Activated T-cell treated with anti-CD3 and anti-CD28 coated beads, Interleukin-2, amount 50 U/mL, for 4 hours (primary cell): ENCODE results near the gene DPP8. TPM values are rescaled to one million over a fixed set of nuclear protein-coding genes. Genes with fewer than 3 reads are reported as not detected.
A peak's percentile ranks its signal among the peaks of the same experiment; 100 is the strongest.
"Not testable (repeated sequence)": the region's sequence is repeated elsewhere in the genome, so short reads cannot be mapped to it uniquely, and the experiment has no call there.

Experiments used
- ATAC-seq, 2 donors: fragments of 200-7000 bp; cut with Tn5 transposase; one replicate each; pipeline ENCODE4 v1.10.0; 2021
- DNase-seq: peaks from one replicate; pipeline ENCODE4 v3.0.0-alpha.2; 2020
- H3K27me3 Mint-ChIP-seq: one replicate; pipeline ENCODE4 v1.8.0; 2021; ENCODE audit warnings: low read depth, mixed read lengths
- H3K36me3 Mint-ChIP-seq: one replicate; pipeline ENCODE4 v1.8.0; 2022; ENCODE audit warnings: mixed read lengths; ENCODE audit not compliant: insufficient read depth
- H3K4me1 Mint-ChIP-seq: one replicate; pipeline ENCODE4 v1.8.0; 2021; ENCODE audit warnings: low read depth, mixed read lengths
- H3K4me3 Mint-ChIP-seq: one replicate; pipeline ENCODE4 v1.8.0; 2021; ENCODE audit warnings: mild to moderate bottlenecking, moderate library complexity, mixed read lengths
- H3K9me3 Mint-ChIP-seq: one replicate; pipeline ENCODE4 v1.8.0; 2021; ENCODE audit warnings: mixed read lengths
- total RNA-seq, 3 donors: library from RNA; stranded (reverse); gene quantifications; one replicate each; pipeline ENCODE4 v1.2.1, GENCODE V29; 2021

The DPP8 gene
- total RNA-seq, 3 donors from 2014 or later = 27.4 to 30.3 (median 29.0) TPM

GRCh38 chr15:65494076-65494475 lies 23.4 kb downstream of the DPP8 start:
- ATAC-seq (no peak), DNase-seq (no peak)
- Mint-ChIP-seq H3K27me3 (no peaks in the 10 kb centered on the region), H3K36me3 (peaks cover 21% of the 10 kb centered on the region), H3K4me3 (no peak overlapping the region), H3K4me1 (peaks cover 5% of the 10 kb centered on the region), H3K9me3 (no peaks in the 10 kb centered on the region)

- DNase-seq = no peak
- H3K4me3 Mint-ChIP-seq = no peak overlapping the region
- H3K36me3 Mint-ChIP-seq = peaks cover 23% of the 10 kb centered on the region
- H3K9me3 Mint-ChIP-seq = no peaks in the 10 kb centered on the region
- H3K27me3 Mint-ChIP-seq = no peaks in the 10 kb centered on the region
- no peak for ATAC-seq
- no peaks in the 10 kb centered on the region for H3K4me1 Mint-ChIP-seq
Measured at GRCh38 chr15:65484876-65485275, 32.6 kb downstream of the DPP8 start.

- DNase-seq = no peak
- Mint-ChIP-seq H3K4me1 (peaks cover 1% of the 10 kb centered on the region), H3K36me3 (peaks cover 20% of the 10 kb centered on the region), H3K9me3 (no peaks in the 10 kb centered on the region), H3K27me3 (no peaks in the 10 kb centered on the region), H3K4me3 (no peak overlapping the region)
- ATAC-seq = no peak
Measured at GRCh38 chr15:65476903-65477302, 40.6 kb downstream of the DPP8 start.

- DNase-seq = no peak
- H3K4me1 Mint-ChIP-seq = peaks cover 3% of the 10 kb centered on the region
- no peaks in the 10 kb centered on the region for H3K27me3 Mint-ChIP-seq
- H3K9me3 Mint-ChIP-seq = no peaks in the 10 kb centered on the region
- ATAC-seq = no peak
- no peak overlapping the region for H3K4me3 Mint-ChIP-seq
- H3K36me3 Mint-ChIP-seq = peaks cover 18% of the 10 kb centered on the region
Measured at GRCh38 chr15:65470866-65471265, 46.6 kb downstream of the DPP8 start.

- Mint-ChIP-seq H3K4me3 (no peak overlapping the region), H3K9me3 (no peaks in the 10 kb centered on the region), H3K4me1 (peaks cover 3% of the 10 kb centered on the region), H3K27me3 (no peaks in the 10 kb centered on the region), H3K36me3 (peaks cover 23% of the 10 kb centered on the region)
- DNase-seq = no peak
- no peak for ATAC-seq
Measured at GRCh38 chr15:65468229-65468909, 49.1 kb downstream of the DPP8 start.

GRCh38 chr15:65466901-65467300 lies 50.6 kb downstream of the DPP8 start:
- Mint-ChIP-seq H3K36me3 (peaks cover 21% of the 10 kb centered on the region), H3K27me3 (no peaks in the 10 kb centered on the region), H3K4me3 (no peak overlapping the region), H3K9me3 (no peaks in the 10 kb centered on the region), H3K4me1 (peaks cover 2% of the 10 kb centered on the region)
- ATAC-seq (no peak), DNase-seq (no peak)

- DNase-seq, H3K4me1 Mint-ChIP-seq, H3K9me3 Mint-ChIP-seq, ATAC-seq, H3K4me3 Mint-ChIP-seq, H3K27me3 Mint-ChIP-seq: not testable (repeated sequence)
- H3K36me3 Mint-ChIP-seq = peaks cover 32% of the 10 kb centered on the region
Measured at GRCh38 chr15:65463096-65463495, 54.4 kb downstream of the DPP8 start.

GRCh38 chr15:65460741-65461347 lies 56.6 kb downstream of the DPP8 start:
- Mint-ChIP-seq H3K9me3 (no peaks in the 10 kb centered on the region), H3K4me3 (no peak overlapping the region), H3K4me1 (peaks cover 7% of the 10 kb centered on the region), H3K27me3 (no peaks in the 10 kb centered on the region), H3K36me3 (peaks cover 39% of the 10 kb centered on the region)
- peak; percentile 98 for ATAC-seq
- peak; percentile 20 for DNase-seq

- ATAC-seq, H3K27me3 Mint-ChIP-seq, H3K4me1 Mint-ChIP-seq, H3K4me3 Mint-ChIP-seq, H3K9me3 Mint-ChIP-seq, DNase-seq: not testable (repeated sequence)
- peaks cover 38% of the 10 kb centered on the region for H3K36me3 Mint-ChIP-seq
Measured at GRCh38 chr15:65455256-65455655, 62.2 kb downstream of the DPP8 start.

GRCh38 chr15:65451989-65452388 lies 65.5 kb downstream of the DPP8 start:
- no peaks in the 10 kb centered on the region for H3K27me3 Mint-ChIP-seq
- no peak for ATAC-seq
- no peaks in the 10 kb centered on the region for H3K9me3 Mint-ChIP-seq
- no peaks in the 10 kb centered on the region for H3K4me1 Mint-ChIP-seq
- H3K4me3 Mint-ChIP-seq = no peak overlapping the region
- no peak for DNase-seq
- H3K36me3 Mint-ChIP-seq = peaks cover 29% of the 10 kb centered on the region

GRCh38 chr15:65450556-65450955 lies 66.9 kb downstream of the DPP8 start:
- DNase-seq = no peak
- H3K4me1 Mint-ChIP-seq = no peaks in the 10 kb centered on the region
- no peak overlapping the region for H3K4me3 Mint-ChIP-seq
- no peaks in the 10 kb centered on the region for H3K9me3 Mint-ChIP-seq
- no peaks in the 10 kb centered on the region for H3K27me3 Mint-ChIP-seq
- no peak for ATAC-seq
- H3K36me3 Mint-ChIP-seq = peaks cover 29% of the 10 kb centered on the region

GRCh38 chr15:65447145-65447544 lies 70.3 kb downstream of the DPP8 start:
- Mint-ChIP-seq H3K9me3 (no peaks in the 10 kb centered on the region), H3K27me3 (no peaks in the 10 kb centered on the region), H3K36me3 (peaks cover 38% of the 10 kb centered on the region), H3K4me3 (no peak overlapping the region), H3K4me1 (no peaks in the 10 kb centered on the region)
- ATAC-seq (no peak), DNase-seq (no peak)

GRCh38 chr15:65434201-65434600 lies 83.3 kb downstream of the DPP8 start:
- Mint-ChIP-seq H3K4me3 (no peak overlapping the region), H3K27me3 (no peaks in the 10 kb centered on the region), H3K4me1 (no peaks in the 10 kb centered on the region), H3K36me3 (no peaks in the 10 kb centered on the region), H3K9me3 (no peaks in the 10 kb centered on the region)
- ATAC-seq (no peak), DNase-seq (no peak)

GRCh38 chr15:65431731-65432130 lies 85.8 kb downstream of the DPP8 start:
- H3K9me3 Mint-ChIP-seq = no peaks in the 10 kb centered on the region
- no peaks in the 10 kb centered on the region for H3K4me1 Mint-ChIP-seq
- no peaks in the 10 kb centered on the region for H3K36me3 Mint-ChIP-seq
- H3K4me3 Mint-ChIP-seq = no peak overlapping the region
- no peaks in the 10 kb centered on the region for H3K27me3 Mint-ChIP-seq
- ATAC-seq (no peak), DNase-seq (no peak)

- peaks cover 12% of the 10 kb centered on the region for H3K4me1 Mint-ChIP-seq
- no peak for ATAC-seq
- peaks cover 46% of the 10 kb centered on the region for H3K27me3 Mint-ChIP-seq
- H3K9me3 Mint-ChIP-seq = no peaks in the 10 kb centered on the region
- DNase-seq = no peak
- no peak overlapping the region for H3K4me3 Mint-ChIP-seq
- no peaks in the 10 kb centered on the region for H3K36me3 Mint-ChIP-seq
Measured at GRCh38 chr15:65426216-65426853, 91.2 kb downstream of the DPP8 start.
